ENCODE data around the gene NEURL1. TPM values are rescaled to one million over a fixed set of nuclear protein-coding genes. Genes with fewer than 3 reads are reported as not detected.

The NEURL1 gene
- total RNA-seq, 3 donors from 2014 or later (not counting 1 experiment from before 2014, with no cell fraction given): 0.95 to 8.5 (median 1.5) TPM

DNA sequence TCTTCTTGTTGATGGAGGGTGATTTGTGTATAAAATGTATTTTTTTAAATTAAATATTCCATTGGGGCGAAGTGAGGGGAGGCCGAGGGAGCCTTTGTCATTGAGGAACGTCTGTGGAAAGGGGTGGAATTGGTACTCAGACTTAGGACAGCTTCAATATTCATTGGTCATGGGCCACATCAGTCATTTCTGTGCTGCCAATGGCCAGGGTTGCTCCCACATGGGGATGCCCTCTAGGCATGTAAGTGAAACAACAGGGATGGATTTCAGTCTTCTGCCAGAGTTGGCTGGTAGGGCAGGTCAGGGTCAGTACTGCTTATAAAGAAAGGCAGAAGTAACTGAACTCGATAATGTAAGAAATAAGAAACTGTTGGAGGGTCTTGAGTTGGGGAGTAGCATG, 47.2 kb downstream of the NEURL1 start:
- H3K27me3 Mint-ChIP-seq (ENCODE audit: low read depth in 2 of 2): peaks cover 9 to 22% of the 10 kb centered on the region in 2 donors
- WGBS (ENCODE audit: insufficient coverage): 87% methylated on average over 4 of the region's 4 CpGs

DNA sequence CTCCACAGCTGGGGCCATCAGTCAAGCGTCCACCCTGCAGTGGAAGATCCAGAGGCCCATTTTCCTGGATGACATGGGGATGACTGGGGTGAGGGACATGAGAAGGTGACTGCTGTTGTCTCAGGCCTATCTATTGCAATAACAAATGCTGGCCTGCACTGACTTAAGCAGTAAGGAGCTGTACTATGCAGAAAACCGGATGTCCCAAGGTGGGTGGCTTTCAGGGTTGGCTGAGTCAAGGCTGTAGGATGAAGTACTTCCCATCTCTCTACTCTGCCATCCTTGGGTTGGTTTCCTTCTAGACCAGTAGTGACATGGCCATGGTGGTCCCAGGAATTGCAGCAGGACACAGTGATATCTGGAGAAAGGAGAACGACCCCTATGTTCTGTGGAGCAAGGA, 48.1 kb downstream of the NEURL1 start:
- Mint-ChIP-seq H3K4me1 (peaks cover 7 to 10% of the 10 kb centered on the region in 2 donors), H3K27me3 (ENCODE audit: low read depth in 2 of 2) (peaks cover 9 to 19% of the 10 kb centered on the region in 2 donors), H3K36me3 (no peaks in the 10 kb centered on the region), H3K9me3 (no peaks in the 10 kb centered on the region), H3K4me3 (no peak overlapping the region), H3K27ac (no peak overlapping the region)
- Histone ChIP-seq H3K9me3 (ENCODE audit: control insufficient read depth, insufficient read depth, low read length) (no peaks in the 10 kb centered on the region), H3K27ac (ENCODE audit: low read length) (no peak overlapping the region), H3K4me1 (ENCODE audit: control insufficient read depth, insufficient read depth, low read length) (peaks cover 9% of the 10 kb centered on the region), H3K27me3 (ENCODE audit: control insufficient read depth, insufficient read depth, low read length) (no peaks in the 10 kb centered on the region), H3K4me3 (ENCODE audit: low read length) (no peak overlapping the region), H3K36me3 (ENCODE audit: control insufficient read depth, insufficient read depth, low read length) (no peaks in the 10 kb centered on the region)
- intact Hi-C loops (cut with micrococcal nuclease): no loop called here
- TF ChIP-seq, protein P1, sequence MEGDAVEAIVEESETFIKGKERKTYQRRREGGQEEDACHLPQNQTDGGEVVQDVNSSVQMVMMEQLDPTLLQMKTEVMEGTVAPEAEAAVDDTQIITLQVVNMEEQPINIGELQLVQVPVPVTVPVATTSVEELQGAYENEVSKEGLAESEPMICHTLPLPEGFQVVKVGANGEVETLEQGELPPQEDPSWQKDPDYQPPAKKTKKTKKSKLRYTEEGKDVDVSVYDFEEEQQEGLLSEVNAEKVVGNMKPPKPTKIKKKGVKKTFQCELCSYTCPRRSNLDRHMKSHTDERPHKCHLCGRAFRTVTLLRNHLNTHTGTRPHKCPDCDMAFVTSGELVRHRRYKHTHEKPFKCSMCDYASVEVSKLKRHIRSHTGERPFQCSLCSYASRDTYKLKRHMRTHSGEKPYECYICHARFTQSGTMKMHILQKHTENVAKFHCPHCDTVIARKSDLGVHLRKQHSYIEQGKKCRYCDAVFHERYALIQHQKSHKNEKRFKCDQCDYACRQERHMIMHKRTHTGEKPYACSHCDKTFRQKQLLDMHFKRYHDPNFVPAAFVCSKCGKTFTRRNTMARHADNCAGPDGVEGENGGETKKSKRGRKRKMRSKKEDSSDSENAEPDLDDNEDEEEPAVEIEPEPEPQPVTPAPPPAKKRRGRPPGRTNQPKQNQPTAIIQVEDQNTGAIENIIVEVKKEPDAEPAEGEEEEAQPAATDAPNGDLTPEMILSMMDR (IDR thresholded peaks at IDR 0.05): no peak
- 92% methylated on average over 3 of the region's 3 CpGs for WGBS (ENCODE audit: insufficient coverage)
- ATAC-seq: no peak
- DNase-seq: no peak

More for the DNA sequence above, 47.2 kb downstream of the NEURL1 start:
- no peak overlapping the region for H3K27ac ChIP-seq (ENCODE audit: low read length)
- intact Hi-C loops (cut with micrococcal nuclease): no loop called here
- no peak overlapping the region for H3K4me3 ChIP-seq (ENCODE audit: low read length)
- H3K4me1 Mint-ChIP-seq: peaks cover 7 to 10% of the 10 kb centered on the region in 2 donors
- no peaks in the 10 kb centered on the region for H3K9me3 Mint-ChIP-seq
- no peaks in the 10 kb centered on the region for H3K36me3 Mint-ChIP-seq
- H3K4me3 Mint-ChIP-seq: no peak overlapping the region
- H3K4me1 ChIP-seq (ENCODE audit: control insufficient read depth, insufficient read depth, low read length): peaks cover 9% of the 10 kb centered on the region
- DNase-seq (no peak), ATAC-seq (no peak)
- H3K36me3 ChIP-seq (ENCODE audit: control insufficient read depth, insufficient read depth, low read length): no peaks in the 10 kb centered on the region
- no peaks in the 10 kb centered on the region for H3K9me3 ChIP-seq (ENCODE audit: control insufficient read depth, insufficient read depth, low read length)
- TF ChIP-seq, protein P1 (IDR thresholded peaks at IDR 0.05): no peak
- no peaks in the 10 kb centered on the region for H3K27me3 ChIP-seq (ENCODE audit: control insufficient read depth, insufficient read depth, low read length)
- no peak overlapping the region for H3K27ac Mint-ChIP-seq

DNA sequence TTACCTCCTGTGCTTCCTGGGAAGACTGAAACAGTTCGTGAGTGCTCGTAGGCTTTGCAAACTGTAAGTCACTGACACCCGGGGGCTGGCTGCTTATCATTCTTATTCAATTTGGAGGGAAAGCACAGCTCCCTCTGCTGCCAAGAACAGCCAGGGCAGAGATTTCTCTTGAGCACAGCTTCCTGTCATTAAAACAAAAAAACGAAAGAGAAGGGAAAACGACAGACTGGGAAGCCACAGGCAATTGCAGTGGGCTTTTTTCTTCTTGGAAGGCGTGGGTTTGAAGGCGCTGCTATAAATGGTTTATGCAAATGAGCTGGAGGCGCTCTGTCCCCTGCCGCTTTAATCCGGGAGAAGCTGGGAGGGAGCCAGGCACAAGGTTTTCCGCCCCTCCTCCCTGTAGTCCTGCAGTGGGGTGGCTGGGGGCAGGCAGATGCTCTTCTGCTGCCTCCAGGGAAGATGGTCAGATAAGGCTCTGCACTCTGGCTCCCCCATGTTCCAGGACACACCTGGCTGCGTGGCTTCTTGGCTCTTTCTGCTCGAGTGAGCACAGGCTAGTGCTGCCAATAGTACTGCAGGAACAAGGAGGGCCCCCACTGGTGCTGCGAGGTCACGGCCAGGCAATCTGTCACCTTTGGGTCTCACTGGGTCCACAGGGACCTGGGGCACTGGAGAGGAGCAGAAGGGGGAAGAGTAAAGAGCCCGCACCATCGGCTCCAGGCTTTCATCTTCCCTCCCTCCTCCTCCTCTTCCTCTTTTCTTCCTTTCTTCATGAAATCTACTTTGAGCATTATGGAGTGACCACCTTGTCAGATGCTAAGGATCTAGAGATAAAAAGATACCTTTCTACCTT, 49.5 kb downstream of the NEURL1 start:
- peak in 1 of 3 donors; percentile 39 for ATAC-seq
- H3K27ac ChIP-seq (ENCODE audit: low read length): no peak overlapping the region
- DNase-seq: peak in 1 of 2 donors; percentile 57
- intact Hi-C loops (cut with micrococcal nuclease): no loop called here
- no peaks in the 10 kb centered on the region for H3K36me3 ChIP-seq (ENCODE audit: control insufficient read depth, insufficient read depth, low read length)
- H3K9me3 Mint-ChIP-seq: no peaks in the 10 kb centered on the region
- no peaks in the 10 kb centered on the region for H3K27me3 ChIP-seq (ENCODE audit: control insufficient read depth, insufficient read depth, low read length)
- peaks cover 10% of the 10 kb centered on the region in 2 donors for H3K4me1 Mint-ChIP-seq
- H3K4me3 Mint-ChIP-seq: peak overlapping the region; percentile 69
- H3K27me3 Mint-ChIP-seq (ENCODE audit: low read depth in 2 of 2): peaks cover 9 to 13% of the 10 kb centered on the region in 2 donors
- no peaks in the 10 kb centered on the region for H3K36me3 Mint-ChIP-seq
- peak overlapping the region; percentile 6 for H3K4me3 ChIP-seq (ENCODE audit: low read length)
- H3K27ac Mint-ChIP-seq: no peak overlapping the region
- 6% methylated on average over 15 of the region's 17 CpGs for WGBS (ENCODE audit: insufficient coverage)
- no peaks in the 10 kb centered on the region for H3K9me3 ChIP-seq (ENCODE audit: control insufficient read depth, insufficient read depth, low read length)
- H3K4me1 ChIP-seq (ENCODE audit: control insufficient read depth, insufficient read depth, low read length): peaks cover 9% of the 10 kb centered on the region
- TF ChIP-seq, protein P1 (IDR thresholded peaks at IDR 0.05): no peak

All from natural killer cell (primary cell).